GM12878 (cell line): ENCODE measurements around the gene SYK. TPM values are rescaled to one million over a fixed set of nuclear protein-coding genes. Genes with fewer than 3 reads are reported as not detected.
A peak's percentile ranks its signal among the peaks of the same experiment; 100 is the strongest.

Source experiments
- EP300 ChIP-seq, 2 experiments: fragments of 150-350 bp in 1 of 2; IDR thresholded peaks; 2 replicates each; pipeline ENCODE4 v1.6.1; 2011 to 2012; ENCODE audit warnings: low read depth in 2 of 2, low read length in 2 of 2, borderline replicate concordance in 1 of 2, improper control_type of control experiment in 1 of 2, inconsistent platforms in 1 of 2; ENCODE audit not compliant: control insufficient read depth in 1 of 2
- KLF5 ChIP-seq: fragments of 450-650 bp; IDR thresholded peaks from 2 replicates; pipeline ENCODE4 v1.6.1; 2014; ENCODE audit warnings: mild to moderate bottlenecking; ENCODE audit not compliant: partially characterized antibody
- MTA2 ChIP-seq: fragments of 450-650 bp; IDR thresholded peaks from 2 replicates; pipeline ENCODE4 v1.6.1; 2016; ENCODE audit warnings: low read depth, mild to moderate bottlenecking, moderate library complexity
- NR2C2 ChIP-seq: IDR thresholded peaks from 2 replicates; pipeline ENCODE4 v1.6.1; 2011; ENCODE audit warnings: borderline replicate concordance, low read depth; ENCODE audit not compliant: control insufficient read depth, insufficient read length
- PRDM15 ChIP-seq: fragments of 450-650 bp; formaldehyde crosslinking; IDR thresholded peaks from 2 replicates; pipeline ENCODE4 v1.4.0; 2020; ENCODE audit warnings: mild to moderate bottlenecking, moderate library complexity
- RBBP5 ChIP-seq: fragments of 200-600 bp; sonication (generic); conservative IDR thresholded peaks from 2 replicates; pipeline ENCODE4 v1.6.1; 2016
- RCOR1 ChIP-seq: conservative IDR thresholded peaks from 2 replicates; pipeline ENCODE4 v1.6.1; 2012; ENCODE audit warnings: low read depth, low read length, improper control_type of control experiment
- REST ChIP-seq: IDR thresholded peaks from 2 replicates; pipeline ENCODE4 v1.6.1; 2012; ENCODE audit warnings: mild to moderate bottlenecking, low read depth, low read length
- SRF ChIP-seq, 2 experiments: IDR thresholded peaks; 2 replicates each; pipeline ENCODE4 v1.6.1; 2011; ENCODE audit warnings: low read depth in 2 of 2, low read length in 2 of 2, mild to moderate bottlenecking in 1 of 2, moderate library complexity in 1 of 2
- TARDBP ChIP-seq: IDR thresholded peaks from 2 replicates; pipeline ENCODE4 v1.6.1; 2016; ENCODE audit warnings: borderline replicate concordance
- YY1 ChIP-seq: IDR thresholded peaks from 2 replicates; pipeline ENCODE4 v1.6.1; 2011; ENCODE audit warnings: low read depth, mild to moderate bottlenecking, low read length
- ZBTB33 ChIP-seq: fragments of 450-650 bp; IDR thresholded peaks from 2 replicates; pipeline ENCODE4 v1.6.1; 2017; ENCODE audit warnings: mild to moderate bottlenecking
- ZBTB4 ChIP-seq: fragments of 450-650 bp; formaldehyde crosslinking; IDR thresholded peaks from 2 replicates; pipeline ENCODE4 v1.4.0; 2022; ENCODE audit warnings: mild to moderate bottlenecking, moderate library complexity
- ZNF384 ChIP-seq: IDR thresholded peaks from 2 replicates; pipeline ENCODE4 v1.6.1; 2012; ENCODE audit warnings: low read depth, mild to moderate bottlenecking, low read length, improper control_type of control experiment, borderline replicate concordance
- ZNF622 ChIP-seq: fragments of 450-650 bp; IDR thresholded peaks from 2 replicates; pipeline ENCODE4 v1.6.1; 2017; ENCODE audit warnings: mild to moderate bottlenecking, inconsistent platforms
- ZSCAN29 ChIP-seq: fragments of 450-650 bp; IDR thresholded peaks from 2 replicates; pipeline ENCODE4 v1.6.1; 2017; ENCODE audit warnings: mild to moderate bottlenecking, moderate library complexity
- polyA plus RNA-seq, 11 experiments: library from polyadenylated mRNA; depleted of rRNA in 4 of 11; unstranded in 6 of 11; stranded (reverse) in 5 of 11; fragments of >200 nt; fragmentation: Nextera tagmentation in 4 of 11; fragmentation: Illumina TruSeq in 1 of 11; extraction: Ambion mirVana in 4 of 11; extraction: Trizol in 1 of 11; gene quantifications; 1 replicate in 1 of 11; 2 replicates in 10 of 11; pipeline versions ENCODE4 v1.2.1 to v1.2.3, GENCODE V29; 2011 to 2016; ENCODE audit warnings: inconsistent platforms in 2 of 11, missing spikeins in 2 of 11, low read depth in 1 of 11
- total RNA-seq, 4 experiments: library from RNA; depleted of rRNA in 3 of 4; stranded (reverse); fragments of >200 nt in 3 of 4; fragmentation: Illumina TruSeq in 1 of 4; extraction: Trizol in 1 of 4; gene quantifications; 2 replicates each; pipeline versions ENCODE4 v1.2.1 to v1.2.3, GENCODE V29; 2013 to 2021
- TF ChIP-seq, protein P1 (sequence below): IDR thresholded peaks from 2 replicates; pipeline ENCODE4 v1.6.1; 2012; ENCODE audit warnings: low read length, inconsistent platforms

Gene SYK
- total and polyA plus RNA-seq, 10 of the 15 experiments (the other 5 are each of a cell fraction or from before 2014, with no cell fraction given): 6.5 to 135 (median 68.8) TPM

GRCh38 chr9:90830977-90831376 is 29.4 kb downstream of the SYK start (continued):
- TF ChIP-seq, protein P1, sequence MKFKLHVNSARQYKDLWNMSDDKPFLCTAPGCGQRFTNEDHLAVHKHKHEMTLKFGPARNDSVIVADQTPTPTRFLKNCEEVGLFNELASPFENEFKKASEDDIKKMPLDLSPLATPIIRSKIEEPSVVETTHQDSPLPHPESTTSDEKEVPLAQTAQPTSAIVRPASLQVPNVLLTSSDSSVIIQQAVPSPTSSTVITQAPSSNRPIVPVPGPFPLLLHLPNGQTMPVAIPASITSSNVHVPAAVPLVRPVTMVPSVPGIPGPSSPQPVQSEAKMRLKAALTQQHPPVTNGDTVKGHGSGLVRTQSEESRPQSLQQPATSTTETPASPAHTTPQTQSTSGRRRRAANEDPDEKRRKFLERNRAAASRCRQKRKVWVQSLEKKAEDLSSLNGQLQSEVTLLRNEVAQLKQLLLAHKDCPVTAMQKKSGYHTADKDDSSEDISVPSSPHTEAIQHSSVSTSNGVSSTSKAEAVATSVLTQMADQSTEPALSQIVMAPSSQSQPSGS: peak; percentile 29; the same call in 1 of the 2 replicates
- TF ChIP-seq REST: no peak
- no peak for TF ChIP-seq KLF5
- TF ChIP-seq PRDM15 (CRISPR knock-in tag): no peak
- TF ChIP-seq RCOR1: no peak
- no peak for TF ChIP-seq NR2C2
- TF ChIP-seq ZNF622: no peak
- TF ChIP-seq ZBTB4 (CRISPR knock-in tag): no peak
- no peak for TF ChIP-seq ZBTB33
- TF ChIP-seq RBBP5: no peak
- no peak for TF ChIP-seq YY1
- peak in 1 of 2 experiments; percentile 69; a peak in 2 of 4 replicates for TF ChIP-seq SRF (IDR thresholded peaks at IDR 0.05; ENCODE audit: low read depth in 2 of 2, low read length in 2 of 2)
- peak; percentile 52 for TF ChIP-seq MTA2
- TF ChIP-seq ZSCAN29: no peak
- no peak for TF ChIP-seq TARDBP
- TF ChIP-seq ZNF384: no peak
- no peak for TF ChIP-seq EP300 (IDR thresholded peaks at IDR 0.05; ENCODE audit: borderline replicate concordance in 1 of 2, control insufficient read depth in 1 of 2, low read depth in 2 of 2, low read length in 2 of 2)
